NCI-H146 (cell line): Measurements from ENCODE around the gene SEC14L1.

Source experiments
- DNase-seq: peaks from one replicate; lab custom pipeline; 2025; lab: John Stamatoyannopoulos, UW

Gene SEC14L1

GRCh38 chr17:77213778-77214132 is 73.0 kb downstream of the SEC14L1 start:
- no peak for DNase-seq

DNA sequence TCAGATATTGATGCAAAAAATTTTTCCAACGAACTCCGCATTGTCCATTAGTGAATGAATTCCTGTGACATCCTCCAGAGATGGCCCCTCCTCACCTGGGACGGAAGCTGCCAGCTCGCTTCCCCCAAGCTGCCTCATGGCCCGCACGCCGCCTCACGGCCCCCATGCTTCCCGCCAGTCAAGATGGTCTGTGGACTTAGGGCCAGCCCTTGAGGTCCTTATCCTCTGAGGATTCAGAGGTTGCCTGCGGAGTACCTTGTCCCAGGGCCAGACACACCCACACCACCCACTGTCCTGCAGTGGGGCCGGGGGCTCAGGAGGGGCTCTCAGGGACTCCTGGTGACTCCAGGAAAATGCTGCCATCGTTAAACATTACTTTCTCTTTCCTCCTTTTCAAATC is 73.6 kb downstream of the SEC14L1 start:
- DNase-seq = no peak

- no peak for DNase-seq
Measured at GRCh38 chr17:77214743-77215142, 74.0 kb downstream of the SEC14L1 start.

- DNase-seq = no peak
Measured at GRCh38 chr17:77215281-77215680, 74.5 kb downstream of the SEC14L1 start.

DNA sequence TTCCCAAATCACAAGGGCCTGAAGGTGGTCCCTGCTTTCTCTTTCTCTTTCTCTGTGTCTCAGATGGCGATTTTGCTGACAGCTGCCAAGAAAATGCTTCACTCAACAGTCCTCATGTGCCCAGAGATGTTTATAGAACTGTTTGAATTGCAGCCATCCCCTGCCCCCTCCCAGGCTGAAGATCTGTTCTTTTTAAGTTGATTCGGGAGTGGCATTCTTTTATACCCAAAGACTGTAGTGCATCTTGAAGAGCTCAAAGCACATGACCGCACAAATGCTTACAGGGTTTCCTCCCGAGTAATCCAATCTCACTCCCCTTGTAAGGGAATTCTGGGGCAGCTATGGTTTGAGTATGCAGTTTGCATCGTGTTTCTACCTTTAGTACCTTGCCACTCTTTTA is 75.7 kb downstream of the SEC14L1 start:
- no peak for DNase-seq

GRCh38 chr17:77217123-77217522 is 76.4 kb downstream of the SEC14L1 start:
- no peak for DNase-seq

GRCh38 chr17:77217566-77217965 is 76.8 kb downstream of the SEC14L1 start:
- DNase-seq = no peak

- peak; percentile 16 for DNase-seq
Measured at GRCh38 chr17:77218902-77219301, 78.1 kb downstream of the SEC14L1 start.

- no peak for DNase-seq
Measured at GRCh38 chr17:77222356-77222755, 81.6 kb downstream of the SEC14L1 start.

- no peak for DNase-seq
Measured at GRCh38 chr17:77223642-77224420, 83.1 kb downstream of the SEC14L1 start.

GRCh38 chr17:77225265-77225664 is 84.5 kb downstream of the SEC14L1 start:
- no peak for DNase-seq

DNA sequence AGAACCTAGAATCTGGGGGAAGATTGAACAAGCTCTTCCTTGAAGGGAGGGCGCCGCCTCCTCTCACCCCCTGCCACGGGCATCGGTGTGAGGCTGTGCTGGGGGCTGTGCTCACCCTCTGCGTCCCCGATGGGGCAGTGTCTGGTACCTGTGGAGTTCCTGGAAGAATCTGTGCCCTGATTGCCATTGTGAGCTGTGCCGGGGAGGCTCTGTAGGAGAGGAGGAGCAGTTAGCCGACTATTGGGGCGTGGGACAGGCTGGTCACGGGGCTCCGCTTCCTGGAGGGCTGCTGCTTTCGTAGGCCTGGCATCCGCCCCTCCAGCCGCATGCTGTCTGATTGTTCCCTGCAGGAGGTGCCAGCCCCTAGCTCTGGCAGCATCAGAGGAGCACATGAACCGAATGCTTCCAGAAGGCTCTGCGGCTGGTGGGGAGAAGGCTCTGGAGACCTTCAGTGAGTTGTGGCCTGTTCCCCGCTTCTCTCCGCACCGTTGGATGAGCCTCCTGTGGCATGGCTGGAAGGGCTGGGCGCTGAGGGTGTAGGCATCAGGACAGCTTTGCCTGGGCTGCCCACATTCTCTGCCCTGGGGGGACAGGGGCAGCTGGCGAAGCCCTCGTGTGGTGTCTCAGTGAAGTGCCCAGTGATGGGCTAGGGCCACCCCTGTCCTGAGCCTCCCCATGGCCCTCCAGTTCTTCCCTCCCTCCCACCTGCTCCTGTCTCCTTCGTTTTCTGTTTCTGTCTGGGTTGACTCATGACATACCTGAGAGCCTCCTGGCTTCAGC is 86.9 kb downstream of the SEC14L1 start:
- no peak for DNase-seq

DNA sequence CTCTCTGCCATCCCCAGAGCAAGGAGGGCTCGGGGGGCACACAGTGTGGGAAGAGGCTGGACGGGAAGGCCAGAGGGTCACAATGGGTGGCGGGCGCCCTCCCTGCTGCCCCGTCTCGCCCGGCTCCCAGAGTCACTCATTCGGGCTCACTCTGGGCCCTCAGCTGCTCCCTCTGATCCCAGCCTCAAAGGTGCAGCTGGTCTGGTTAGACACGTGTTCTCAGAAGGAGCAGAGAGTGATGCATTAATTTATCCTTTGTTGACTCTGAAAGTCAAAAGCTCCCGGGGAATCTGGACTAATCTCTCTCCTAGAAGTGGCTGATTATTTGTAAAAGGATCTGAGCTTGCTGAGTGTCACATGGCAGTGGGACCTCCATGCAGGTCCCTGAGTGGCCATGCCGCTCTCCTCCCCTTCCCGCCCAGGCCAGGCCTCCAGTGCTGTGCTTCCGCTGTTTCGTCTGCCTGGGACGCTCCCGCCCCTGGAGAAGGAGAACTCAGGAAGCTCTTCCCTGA is 87.5 kb downstream of the SEC14L1 start:
- no peak for DNase-seq

GRCh38 chr17:77228816-77229215 is 88.0 kb downstream of the SEC14L1 start:
- DNase-seq = no peak

DNA sequence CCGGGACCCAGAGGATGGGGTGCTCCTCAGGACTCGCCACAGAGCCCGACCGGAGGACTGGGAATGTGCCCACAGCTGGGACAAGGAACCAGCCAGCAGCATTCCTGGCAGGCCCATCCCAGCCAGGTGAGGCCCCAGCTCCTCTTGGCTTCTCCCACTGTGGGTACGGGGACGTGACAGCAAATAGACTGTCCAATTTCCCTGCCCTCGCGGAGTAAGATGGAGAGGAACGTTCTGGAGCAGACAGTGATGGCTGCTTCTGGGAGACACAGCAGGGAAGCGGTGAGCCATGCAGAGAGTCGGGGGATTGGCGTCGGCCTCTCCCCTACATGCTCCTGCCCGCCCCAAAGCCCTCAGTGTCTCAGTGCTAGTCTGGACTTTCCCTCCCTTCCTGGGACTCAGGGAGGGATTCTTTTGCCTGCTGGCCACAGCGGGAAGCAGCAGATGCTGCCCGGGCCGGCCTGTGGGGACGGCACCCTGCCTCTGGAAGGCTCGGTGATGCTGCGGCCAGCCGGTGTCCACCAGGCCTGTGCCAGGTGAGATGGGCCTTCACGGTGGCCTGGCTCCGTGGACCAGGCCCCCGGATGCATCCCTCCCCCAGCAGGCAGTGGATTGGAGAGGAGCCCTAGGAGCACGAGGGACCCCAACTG is 89.1 kb downstream of the SEC14L1 start:
- DNase-seq = no peak

DNA sequence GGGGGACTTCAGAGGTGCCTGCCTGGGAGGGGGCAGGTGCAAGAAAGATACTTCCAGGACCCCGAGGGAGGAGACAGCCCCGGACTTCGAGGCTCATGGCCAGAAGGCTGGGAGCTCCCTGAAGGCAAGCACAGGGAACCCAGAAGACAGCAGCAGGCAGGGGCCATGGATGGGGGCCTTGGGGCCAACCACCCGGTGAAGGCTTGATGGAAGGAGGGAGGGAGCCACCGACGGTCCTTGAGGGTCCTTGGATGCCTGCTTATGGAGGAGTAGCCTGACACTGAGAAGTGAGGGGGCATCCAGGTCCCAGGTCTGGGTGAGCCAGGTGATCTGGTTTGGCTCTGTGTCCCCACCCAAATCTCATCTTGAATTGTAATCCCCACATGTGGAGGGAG is 89.7 kb downstream of the SEC14L1 start:
- no peak for DNase-seq

DNA sequence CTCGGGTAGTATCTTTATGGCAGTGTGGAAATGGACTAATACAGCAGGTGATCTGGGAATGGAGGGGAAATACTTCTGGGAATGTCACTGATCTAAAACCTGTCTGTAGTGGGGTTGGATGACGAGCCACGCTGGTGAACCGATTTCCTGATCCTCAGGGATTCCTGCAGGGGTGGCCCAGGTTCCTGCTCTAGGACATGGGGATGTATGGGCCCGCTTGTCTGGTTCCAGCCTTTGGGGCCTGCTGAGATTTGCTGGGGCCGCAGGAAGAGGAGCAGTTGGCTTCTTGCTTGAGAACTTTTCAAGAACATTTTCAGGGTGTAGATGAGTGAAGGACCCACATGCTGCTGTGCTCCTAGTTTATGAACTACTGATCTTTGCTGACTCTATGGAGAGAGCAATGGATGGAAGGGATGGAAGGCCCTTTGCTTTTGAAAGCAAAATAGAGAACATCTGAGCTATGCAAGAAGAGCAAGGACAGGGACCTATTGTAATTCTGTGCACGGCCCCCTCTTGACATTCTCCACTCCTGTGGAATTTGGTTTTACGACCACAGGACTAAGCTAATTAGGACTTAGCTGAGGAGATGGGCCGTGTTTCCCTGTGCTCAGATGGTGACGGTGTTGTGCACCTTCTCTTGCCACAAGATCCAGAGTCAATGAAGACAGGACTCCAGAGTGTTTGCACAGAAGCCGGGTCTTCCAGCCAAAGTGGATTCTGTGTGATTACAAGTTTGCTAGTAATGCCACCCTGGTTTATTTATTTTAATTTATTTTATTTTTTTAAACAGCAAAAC is 90.5 kb downstream of the SEC14L1 start:
- DNase-seq = no peak

- no peak for DNase-seq
Measured at GRCh38 chr17:77233127-77233526, 92.4 kb downstream of the SEC14L1 start.

DNA sequence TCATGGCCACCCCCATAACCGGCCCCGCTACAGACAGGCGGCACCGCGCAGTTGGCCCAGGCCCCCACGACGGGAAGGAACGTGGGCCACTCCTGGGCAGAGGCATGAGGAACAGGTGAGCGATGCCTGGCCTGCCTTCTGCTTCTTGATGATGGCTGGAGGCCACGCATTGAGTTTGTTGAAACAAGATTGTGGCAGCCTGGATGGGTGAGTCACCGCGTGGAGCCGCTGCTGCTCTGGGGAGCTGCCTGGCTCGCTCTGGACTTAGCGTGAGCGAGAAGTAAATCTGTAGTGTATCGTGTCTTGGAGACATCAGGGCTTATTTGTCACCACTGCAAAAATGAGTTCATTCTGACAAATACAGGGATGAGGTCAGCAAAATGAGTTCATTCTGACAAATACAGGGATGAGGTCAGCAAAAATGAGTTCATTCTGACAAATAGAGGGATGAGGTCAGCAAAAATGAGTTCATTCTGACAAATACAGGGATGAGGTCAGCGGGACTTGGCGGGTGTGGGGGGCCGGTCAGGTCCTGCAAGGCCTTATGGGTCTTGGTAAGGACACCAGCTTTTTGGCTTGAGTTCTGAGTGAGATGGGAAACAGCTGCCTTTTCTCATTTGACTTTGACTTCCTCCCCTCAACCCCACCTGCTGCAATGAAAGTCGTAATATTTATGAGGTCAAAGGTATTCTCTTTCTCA is 93.0 kb downstream of the SEC14L1 start:
- no peak for DNase-seq

GRCh38 chr17:77234695-77235094 is 93.9 kb downstream of the SEC14L1 start:
- DNase-seq = no peak

DNA sequence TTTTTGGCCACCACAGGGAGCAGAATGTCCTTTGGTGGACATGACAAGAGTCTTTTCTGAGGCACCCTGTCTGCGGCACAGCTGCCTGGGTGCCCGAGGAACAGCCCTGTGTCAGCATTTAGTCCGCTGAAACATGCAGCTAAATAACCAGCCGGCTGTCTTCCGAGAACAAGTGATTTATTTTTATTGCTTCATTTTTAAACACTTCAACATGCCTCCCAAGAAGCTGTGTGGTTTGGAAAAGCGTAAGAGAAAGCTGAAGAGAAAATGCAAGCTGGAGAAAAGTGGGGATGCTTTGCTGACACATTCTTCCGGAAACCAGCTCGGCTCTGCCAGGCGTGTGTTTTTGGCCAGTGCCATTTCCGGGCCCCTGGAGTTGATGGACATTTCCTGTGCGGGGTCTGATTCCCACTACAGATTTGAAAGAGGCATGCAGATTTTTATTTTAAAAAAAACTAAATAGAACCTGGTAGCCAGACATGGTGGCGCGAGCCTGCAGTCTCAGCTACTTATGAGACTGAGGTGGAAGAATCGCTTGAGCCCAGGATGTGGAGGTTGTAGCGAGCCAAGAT is 94.7 kb downstream of the SEC14L1 start:
- DNase-seq = no peak
